AG04450 (cell line): ENCODE results near the gene PGLYRP4. TPM values are rescaled to one million over a fixed set of nuclear protein-coding genes. Genes with fewer than 3 reads are reported as not detected.

Source experiments
- CTCF ChIA-PET: fragments of 300-600, 350-600 bp; formaldehyde crosslinking; extraction: SDS; loops from one replicate; lab custom pipeline; 2022; ENCODE audit warnings: antibody characterized with exemption, inconsistent platforms; lab: Charles Lee
- POLR2A ChIA-PET: fragments of 350-600 bp; formaldehyde crosslinking; extraction: SDS; loops from one replicate; lab custom pipeline; 2021; ENCODE audit warnings: antibody characterized with exemption, inconsistent platforms; lab: Yijun Ruan, JAX
- DNase-seq: peaks from one replicate; pipeline ENCODE4 v3.0.0-alpha.2; 2011; ENCODE audit warnings: low read depth, low spot score
- H3K27ac ChIP-seq: one replicate; pipeline ENCODE4 v1.5.1; 2012; ENCODE audit warnings: low read depth, low read length, control low read depth
- H3K27me3 ChIP-seq: one replicate; pipeline ENCODE4 v1.6.0; 2012; ENCODE audit warnings: low read length; ENCODE audit not compliant: control insufficient read depth, insufficient read depth
- H3K4me3 ChIP-seq: 2 replicates; pipeline ENCODE4 v1.5.1; 2011; ENCODE audit warnings: mild to moderate bottlenecking, low read depth, low read length, control low read depth
- H3K9me3 ChIP-seq: 2 replicates; pipeline ENCODE4 v1.5.1; 2012; ENCODE audit warnings: low read length; ENCODE audit not compliant: control insufficient read depth, insufficient read depth
- polyA plus RNA-seq: library from polyadenylated mRNA; depleted of rRNA; stranded (reverse); fragments of >200 nt; gene quantifications from 2 replicates; pipeline ENCODE4 v1.2.3, GENCODE V29; 2011
- TF ChIP-seq, protein P1 (sequence below): IDR thresholded peaks from 2 replicates; pipeline ENCODE4 v1.5.1; 2011; ENCODE audit warnings: low read depth, low read length, control low read depth, inconsistent platforms

PGLYRP4 gene
- polyA plus RNA-seq, 1 experiment = not detected

DNA sequence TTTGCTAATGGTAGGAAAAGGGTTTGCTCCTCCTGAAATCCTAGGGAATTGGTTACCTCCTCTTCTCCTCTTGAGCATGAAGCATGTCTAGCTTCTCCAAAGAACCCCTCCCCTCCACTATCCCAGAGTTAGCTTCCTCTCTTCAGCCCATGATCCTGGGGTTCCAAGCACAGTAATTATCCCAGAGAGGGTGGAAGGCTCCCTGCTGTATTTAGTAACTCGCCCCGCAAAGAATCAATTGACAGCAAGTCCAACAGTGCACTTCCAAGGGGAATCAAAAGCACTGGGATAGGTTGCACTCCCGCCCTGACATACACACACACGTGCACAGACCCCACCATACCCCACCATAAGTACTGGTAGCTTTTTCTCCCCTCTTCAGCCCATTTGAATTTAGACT, 39.1 kb upstream of the PGLYRP4 start:
- TF ChIP-seq, protein P1, sequence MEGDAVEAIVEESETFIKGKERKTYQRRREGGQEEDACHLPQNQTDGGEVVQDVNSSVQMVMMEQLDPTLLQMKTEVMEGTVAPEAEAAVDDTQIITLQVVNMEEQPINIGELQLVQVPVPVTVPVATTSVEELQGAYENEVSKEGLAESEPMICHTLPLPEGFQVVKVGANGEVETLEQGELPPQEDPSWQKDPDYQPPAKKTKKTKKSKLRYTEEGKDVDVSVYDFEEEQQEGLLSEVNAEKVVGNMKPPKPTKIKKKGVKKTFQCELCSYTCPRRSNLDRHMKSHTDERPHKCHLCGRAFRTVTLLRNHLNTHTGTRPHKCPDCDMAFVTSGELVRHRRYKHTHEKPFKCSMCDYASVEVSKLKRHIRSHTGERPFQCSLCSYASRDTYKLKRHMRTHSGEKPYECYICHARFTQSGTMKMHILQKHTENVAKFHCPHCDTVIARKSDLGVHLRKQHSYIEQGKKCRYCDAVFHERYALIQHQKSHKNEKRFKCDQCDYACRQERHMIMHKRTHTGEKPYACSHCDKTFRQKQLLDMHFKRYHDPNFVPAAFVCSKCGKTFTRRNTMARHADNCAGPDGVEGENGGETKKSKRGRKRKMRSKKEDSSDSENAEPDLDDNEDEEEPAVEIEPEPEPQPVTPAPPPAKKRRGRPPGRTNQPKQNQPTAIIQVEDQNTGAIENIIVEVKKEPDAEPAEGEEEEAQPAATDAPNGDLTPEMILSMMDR = no peak
- H3K27ac ChIP-seq = no peak overlapping the region
- CTCF ChIA-PET = no interaction called here
- peaks cover 8% of the 10 kb centered on the region for H3K27me3 ChIP-seq
- POLR2A ChIA-PET = no interaction called here
- H3K9me3 ChIP-seq = no peaks in the 10 kb centered on the region
- DNase-seq = no peak
- H3K4me3 ChIP-seq = no peak overlapping the region

DNA sequence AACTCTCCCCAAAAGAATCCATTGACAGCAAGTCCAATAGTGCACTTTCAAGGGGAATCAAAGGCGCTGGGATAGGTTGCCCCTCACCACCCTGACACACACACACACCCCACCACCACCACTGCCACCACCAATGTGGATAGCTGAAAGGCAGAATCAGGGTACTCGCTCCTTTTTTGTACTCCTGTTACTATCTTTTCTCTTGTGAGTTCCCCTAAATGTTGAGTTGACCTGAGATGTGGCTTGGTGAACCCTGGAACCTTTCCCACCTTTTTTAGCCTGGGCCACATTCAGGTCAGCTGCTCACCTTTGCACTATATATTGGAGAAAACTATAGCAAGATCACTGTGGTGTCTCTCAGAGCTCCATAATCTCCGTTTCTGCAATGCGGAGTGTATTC, 38.4 kb upstream of the PGLYRP4 start:
- TF ChIP-seq, protein P1 = no peak
- no peak for DNase-seq
- H3K27me3 ChIP-seq = peaks cover 8% of the 10 kb centered on the region
- H3K9me3 ChIP-seq = no peaks in the 10 kb centered on the region
- ChIA-PET CTCF (no interaction called here), POLR2A (no interaction called here)
- H3K27ac ChIP-seq = no peak overlapping the region
- no peak overlapping the region for H3K4me3 ChIP-seq

DNA sequence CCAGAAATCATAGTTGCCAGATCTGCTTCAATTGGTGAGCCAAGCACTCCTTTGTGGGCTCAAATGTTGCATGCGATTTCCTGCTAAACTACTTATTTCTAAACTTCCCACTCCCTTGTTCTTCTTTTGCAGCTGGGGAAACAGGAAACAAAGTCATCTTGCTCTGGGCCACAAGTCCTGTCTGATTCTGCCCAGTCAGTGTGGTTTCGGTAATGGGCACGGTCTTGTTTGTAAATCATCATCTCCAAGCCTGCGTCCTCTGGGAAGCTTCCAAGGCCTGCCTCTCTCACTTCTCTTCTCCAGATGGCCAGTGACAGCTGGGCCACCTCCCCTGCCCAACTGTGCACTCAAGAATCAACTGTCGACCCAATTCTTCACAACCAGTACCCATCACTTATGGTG, 37.9 kb upstream of the PGLYRP4 start:
- Histone ChIP-seq H3K9me3 (no peaks in the 10 kb centered on the region), H3K4me3 (no peak overlapping the region), H3K27ac (no peak overlapping the region), H3K27me3 (peaks cover 8% of the 10 kb centered on the region)
- POLR2A ChIA-PET = no interaction called here
- TF ChIP-seq, protein P1 = no peak
- CTCF ChIA-PET = no interaction called here
- no peak for DNase-seq

DNA sequence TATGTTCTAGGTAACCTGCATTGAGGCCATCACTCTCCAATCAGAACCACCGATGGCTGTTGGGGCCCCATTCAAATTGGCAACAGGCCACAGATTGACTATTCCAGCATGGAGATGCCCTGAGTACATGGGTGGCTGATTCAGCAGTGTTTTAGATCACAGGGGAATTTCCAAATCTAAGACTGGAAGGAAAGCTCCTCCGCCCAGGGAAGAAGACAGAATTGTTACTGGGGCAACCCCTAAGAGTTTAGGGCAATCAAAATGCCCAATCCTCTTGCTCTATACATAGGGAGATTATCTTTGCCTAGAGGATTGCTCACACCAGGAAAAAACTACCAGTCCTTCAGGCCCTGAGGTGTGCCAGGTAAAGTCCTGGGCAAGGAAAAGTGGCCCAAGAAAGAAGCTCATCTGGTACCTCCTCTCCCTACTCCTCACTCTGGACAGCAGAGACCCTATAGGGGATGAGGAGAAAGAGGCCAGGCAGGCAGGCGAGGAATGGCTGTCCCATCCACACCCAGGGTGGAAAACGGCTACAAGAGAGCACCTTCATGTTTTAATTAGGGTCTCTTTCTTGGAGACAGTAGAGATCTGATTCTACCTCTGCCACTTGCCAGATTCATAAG, 36.4 kb upstream of the PGLYRP4 start:
- TF ChIP-seq, protein P1 = no peak
- CTCF ChIA-PET = no interaction called here
- no peak overlapping the region for H3K4me3 ChIP-seq
- H3K9me3 ChIP-seq = peaks cover 3% of the 10 kb centered on the region; the same call in 1 of the 2 replicates
- peaks cover 8% of the 10 kb centered on the region for H3K27me3 ChIP-seq
- DNase-seq = no peak
- POLR2A ChIA-PET = no interaction called here
- no peak overlapping the region for H3K27ac ChIP-seq

DNA sequence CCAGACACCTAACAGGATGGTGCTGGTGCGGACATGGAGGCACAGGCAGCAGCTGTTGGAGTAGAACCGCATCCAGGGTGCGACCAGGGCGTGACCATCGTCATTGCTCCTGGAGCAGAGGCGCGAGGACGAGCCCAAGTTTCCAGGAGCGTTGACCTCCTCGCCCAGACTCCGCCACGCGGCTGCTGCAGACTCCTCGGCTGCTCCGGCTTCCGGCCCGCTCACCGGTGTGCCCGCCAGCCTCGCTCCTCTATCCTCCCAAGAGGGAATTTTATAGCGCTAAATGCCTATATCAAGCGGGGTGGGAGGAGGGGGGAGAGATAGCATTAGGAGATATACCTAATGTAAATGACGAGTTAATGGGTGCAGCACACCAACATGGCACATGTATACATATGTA, 32.1 kb upstream of the PGLYRP4 start:
- ChIA-PET POLR2A (no interaction called here), CTCF (no interaction called here)
- TF ChIP-seq, protein P1 = no peak
- H3K4me3 ChIP-seq = no peak overlapping the region
- H3K27ac ChIP-seq = no peak overlapping the region
- H3K9me3 ChIP-seq = peaks cover 3% of the 10 kb centered on the region; the same call in 1 of the 2 replicates
- no peaks in the 10 kb centered on the region for H3K27me3 ChIP-seq
- no peak for DNase-seq
